SK-N-SH treated with all-trans-retinoic acid at 6 μM for 48 hours (cell line): ENCODE results near the gene HSBP1L1.
"Not testable (repeated sequence)": the region's sequence is repeated elsewhere in the genome, so short reads cannot be mapped to it uniquely, and the experiment has no call there.

ENCODE experiments used
- ATAC-seq: fragments of 200-7000 bp; cut with Tn5 transposase; 3 replicates; pipeline ENCODE4 v1.9.1; 2020; ENCODE audit warnings: mild to moderate bottlenecking, moderate library complexity
- BACH2 ChIP-seq: fragments of 250-450 bp; sonication (Bioruptor Pico); IDR thresholded peaks from 2 replicates; pipeline ENCODE4 v1.9.0; 2021; ENCODE audit warnings: mild to moderate bottlenecking, borderline replicate concordance
- CSRNP3 ChIP-seq: fragments of 250-450 bp; sonication (Bioruptor Pico); IDR thresholded peaks from 2 replicates; pipeline ENCODE4 v1.5.1; 2021; ENCODE audit warnings: mild to moderate bottlenecking, moderate library complexity
- ESRRG ChIP-seq: fragments of 250-450 bp; sonication (Bioruptor Pico); IDR thresholded peaks from 2 replicates; pipeline ENCODE4 v1.6.1; 2021; ENCODE audit warnings: mild to moderate bottlenecking
- GLIS3 ChIP-seq: fragments of 250-450 bp; sonication (Bioruptor Pico); IDR thresholded peaks from 2 replicates; pipeline ENCODE4 v1.5.0; 2020; ENCODE audit warnings: mild to moderate bottlenecking, moderate library complexity
- OSR1 ChIP-seq: fragments of 250-450 bp; sonication (Bioruptor Pico); IDR thresholded peaks from 2 replicates; pipeline ENCODE4 v1.8.0; 2022; ENCODE audit warnings: moderate library complexity, mild to moderate bottlenecking, inconsistent platforms
- POU6F1 ChIP-seq: fragments of 250-450 bp; sonication (Bioruptor Pico); IDR thresholded peaks from 2 replicates; pipeline ENCODE4 v1.8.0; 2021; ENCODE audit warnings: low read depth, mild to moderate bottlenecking, moderate library complexity, borderline replicate concordance
- PPARA ChIP-seq: fragments of 250-450 bp; sonication (Bioruptor Pico); IDR thresholded peaks from 2 replicates; pipeline ENCODE4 v1.5.0; 2020; ENCODE audit warnings: mild to moderate bottlenecking, borderline replicate concordance
- RARB ChIP-seq: fragments of 250-450 bp; sonication (Bioruptor Pico); IDR thresholded peaks from 2 replicates; pipeline ENCODE4 v1.8.0; 2021; ENCODE audit warnings: mild to moderate bottlenecking, moderate library complexity
- SNAI2 ChIP-seq: fragments of 250-450 bp; sonication (Bioruptor Pico); IDR thresholded peaks from 2 replicates; pipeline ENCODE4 v1.5.0; 2020; ENCODE audit warnings: mild to moderate bottlenecking, moderate library complexity
- TCF4 ChIP-seq: fragments of 250-450 bp; sonication (Bioruptor Pico); IDR thresholded peaks from 2 replicates; pipeline ENCODE4 v1.8.0; 2021; ENCODE audit warnings: mild to moderate bottlenecking, moderate library complexity, borderline replicate concordance
- TOX ChIP-seq: fragments of 250-450 bp; sonication (Bioruptor Pico); IDR thresholded peaks from 2 replicates; pipeline ENCODE4 v1.8.0; 2021; ENCODE audit warnings: mild to moderate bottlenecking, moderate library complexity, borderline replicate concordance
- ZC3H10 ChIP-seq: fragments of 250-450 bp; sonication (Bioruptor Pico); IDR thresholded peaks from 2 replicates; pipeline ENCODE4 v1.5.1; 2021; ENCODE audit warnings: mild to moderate bottlenecking, moderate library complexity
- ZFP3 ChIP-seq: fragments of 250-450 bp; sonication (Bioruptor Pico); IDR thresholded peaks from 2 replicates; pipeline ENCODE4 v1.5.0; 2020; ENCODE audit warnings: mild to moderate bottlenecking, moderate library complexity
- ZFP30 ChIP-seq: fragments of 450-650 bp; formaldehyde crosslinking; IDR thresholded peaks from 2 replicates; pipeline ENCODE4 v1.5.0; 2022; ENCODE audit warnings: mild to moderate bottlenecking, moderate library complexity
- ZNF565 ChIP-seq: fragments of 450-650 bp; formaldehyde crosslinking; conservative IDR thresholded peaks from 2 replicates; pipeline ENCODE4 v1.5.0; 2020; ENCODE audit warnings: low read depth, mild to moderate bottlenecking, moderate library complexity
- ZNF70 ChIP-seq: fragments of 450-650 bp; formaldehyde crosslinking; IDR thresholded peaks from 2 replicates; pipeline ENCODE4 v1.5.0; 2020; ENCODE audit warnings: mild to moderate bottlenecking, moderate library complexity
- ZNF8 ChIP-seq: fragments of 450-650 bp; formaldehyde crosslinking; IDR thresholded peaks from 2 replicates; pipeline ENCODE4 v1.5.0; 2020; ENCODE audit warnings: mild to moderate bottlenecking, moderate library complexity
- TF ChIP-seq, protein P1 (sequence below): fragments of 250-450 bp; sonication (Bioruptor Pico); IDR thresholded peaks from 2 replicates; pipeline ENCODE4 v1.5.0; 2020; ENCODE audit warnings: mild to moderate bottlenecking, moderate library complexity
- TF ChIP-seq, protein P2 (sequence below): fragments of 250-450 bp; sonication (Bioruptor Pico); IDR thresholded peaks from 2 replicates; pipeline ENCODE4 v1.8.0; 2020; ENCODE audit warnings: mild to moderate bottlenecking, moderate library complexity, borderline replicate concordance
- TF ChIP-seq, protein P3 (sequence below): fragments of 250-450 bp; sonication (Bioruptor Pico); IDR thresholded peaks from 2 replicates; pipeline ENCODE4 v1.5.1; 2020; ENCODE audit warnings: low read depth, mild to moderate bottlenecking, moderate library complexity

The HSBP1L1 gene

DNA sequence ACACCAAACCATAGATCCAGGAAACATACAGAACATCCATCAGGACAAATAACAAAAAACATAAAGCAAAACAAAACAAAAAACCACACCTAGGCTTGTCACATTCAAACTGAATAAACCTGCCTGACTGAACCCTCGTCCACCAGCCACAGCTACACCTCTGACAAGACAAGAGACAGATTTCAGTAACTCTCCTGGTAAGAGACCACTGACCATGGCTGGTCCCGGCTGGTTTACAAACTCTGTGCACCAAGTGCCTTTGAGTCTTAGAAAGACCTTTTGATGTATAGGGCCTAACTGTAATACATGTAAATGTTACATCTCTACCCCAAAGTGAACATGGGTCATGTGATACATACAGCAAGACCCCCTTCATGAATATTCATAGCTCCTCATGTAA lies 8.2 kb upstream of the HSBP1L1 start (continued):
- TF ChIP-seq ZFP3 (CRISPR knock-in tag) (no peak), PPARA (no peak), POU6F1 (CRISPR knock-in tag) (no peak), ZNF70 (CRISPR knock-in tag) (no peak), BACH2 (CRISPR knock-in tag) (no peak)
- TF ChIP-seq, all 23 proteins: peak for 0

DNA sequence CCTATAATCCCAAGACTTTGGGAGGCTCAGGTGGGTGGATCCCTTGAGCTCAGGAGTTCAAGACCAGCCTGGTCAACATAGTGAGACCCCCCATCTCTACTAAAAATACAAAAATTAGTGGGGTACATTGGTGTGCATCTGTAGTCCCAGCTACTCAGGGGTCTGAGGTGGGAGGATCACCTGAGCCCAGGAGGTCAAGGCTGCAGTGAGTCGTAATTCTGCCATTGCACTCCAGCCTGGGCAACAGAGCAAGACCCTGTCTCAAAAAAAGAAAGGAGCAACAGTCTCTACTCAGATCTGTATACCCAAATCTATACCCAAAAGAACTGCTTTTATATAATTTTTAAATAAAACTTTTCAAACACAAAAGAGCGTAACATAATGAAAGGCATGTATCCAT lies 5.5 kb upstream of the HSBP1L1 start:
- TF ChIP-seq ESRRG (no peak), ZC3H10 (CRISPR knock-in tag) (no peak), BACH2 (CRISPR knock-in tag) (no peak), SNAI2 (CRISPR knock-in tag) (no peak), ZFP30 (CRISPR knock-in tag) (no peak), RARB (CRISPR knock-in tag) (no peak), CSRNP3 (CRISPR knock-in tag) (no peak), OSR1 (CRISPR knock-in tag) (no peak), GLIS3 (CRISPR knock-in tag) (no peak), TCF4 (no peak), ZNF8 (no peak), ZFP3 (CRISPR knock-in tag) (no peak)
- TF ChIP-seq, protein P1, sequence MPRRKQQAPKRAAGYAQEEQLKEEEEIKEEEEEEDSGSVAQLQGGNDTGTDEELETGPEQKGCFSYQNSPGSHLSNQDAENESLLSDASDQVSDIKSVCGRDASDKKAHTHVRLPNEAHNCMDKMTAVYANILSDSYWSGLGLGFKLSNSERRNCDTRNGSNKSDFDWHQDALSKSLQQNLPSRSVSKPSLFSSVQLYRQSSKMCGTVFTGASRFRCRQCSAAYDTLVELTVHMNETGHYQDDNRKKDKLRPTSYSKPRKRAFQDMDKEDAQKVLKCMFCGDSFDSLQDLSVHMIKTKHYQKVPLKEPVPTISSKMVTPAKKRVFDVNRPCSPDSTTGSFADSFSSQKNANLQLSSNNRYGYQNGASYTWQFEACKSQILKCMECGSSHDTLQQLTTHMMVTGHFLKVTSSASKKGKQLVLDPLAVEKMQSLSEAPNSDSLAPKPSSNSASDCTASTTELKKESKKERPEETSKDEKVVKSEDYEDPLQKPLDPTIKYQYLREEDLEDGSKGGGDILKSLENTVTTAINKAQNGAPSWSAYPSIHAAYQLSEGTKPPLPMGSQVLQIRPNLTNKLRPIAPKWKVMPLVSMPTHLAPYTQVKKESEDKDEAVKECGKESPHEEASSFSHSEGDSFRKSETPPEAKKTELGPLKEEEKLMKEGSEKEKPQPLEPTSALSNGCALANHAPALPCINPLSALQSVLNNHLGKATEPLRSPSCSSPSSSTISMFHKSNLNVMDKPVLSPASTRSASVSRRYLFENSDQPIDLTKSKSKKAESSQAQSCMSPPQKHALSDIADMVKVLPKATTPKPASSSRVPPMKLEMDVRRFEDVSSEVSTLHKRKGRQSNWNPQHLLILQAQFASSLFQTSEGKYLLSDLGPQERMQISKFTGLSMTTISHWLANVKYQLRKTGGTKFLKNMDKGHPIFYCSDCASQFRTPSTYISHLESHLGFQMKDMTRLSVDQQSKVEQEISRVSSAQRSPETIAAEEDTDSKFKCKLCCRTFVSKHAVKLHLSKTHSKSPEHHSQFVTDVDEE (CRISPR knock-in tag): no peak
- TF ChIP-seq, protein P2, sequence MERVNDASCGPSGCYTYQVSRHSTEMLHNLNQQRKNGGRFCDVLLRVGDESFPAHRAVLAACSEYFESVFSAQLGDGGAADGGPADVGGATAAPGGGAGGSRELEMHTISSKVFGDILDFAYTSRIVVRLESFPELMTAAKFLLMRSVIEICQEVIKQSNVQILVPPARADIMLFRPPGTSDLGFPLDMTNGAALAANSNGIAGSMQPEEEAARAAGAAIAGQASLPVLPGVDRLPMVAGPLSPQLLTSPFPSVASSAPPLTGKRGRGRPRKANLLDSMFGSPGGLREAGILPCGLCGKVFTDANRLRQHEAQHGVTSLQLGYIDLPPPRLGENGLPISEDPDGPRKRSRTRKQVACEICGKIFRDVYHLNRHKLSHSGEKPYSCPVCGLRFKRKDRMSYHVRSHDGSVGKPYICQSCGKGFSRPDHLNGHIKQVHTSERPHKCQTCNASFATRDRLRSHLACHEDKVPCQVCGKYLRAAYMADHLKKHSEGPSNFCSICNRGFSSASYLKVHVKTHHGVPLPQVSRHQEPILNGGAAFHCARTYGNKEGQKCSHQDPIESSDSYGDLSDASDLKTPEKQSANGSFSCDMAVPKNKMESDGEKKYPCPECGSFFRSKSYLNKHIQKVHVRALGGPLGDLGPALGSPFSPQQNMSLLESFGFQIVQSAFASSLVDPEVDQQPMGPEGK (CRISPR knock-in tag): no peak
- TF ChIP-seq, protein P3, sequence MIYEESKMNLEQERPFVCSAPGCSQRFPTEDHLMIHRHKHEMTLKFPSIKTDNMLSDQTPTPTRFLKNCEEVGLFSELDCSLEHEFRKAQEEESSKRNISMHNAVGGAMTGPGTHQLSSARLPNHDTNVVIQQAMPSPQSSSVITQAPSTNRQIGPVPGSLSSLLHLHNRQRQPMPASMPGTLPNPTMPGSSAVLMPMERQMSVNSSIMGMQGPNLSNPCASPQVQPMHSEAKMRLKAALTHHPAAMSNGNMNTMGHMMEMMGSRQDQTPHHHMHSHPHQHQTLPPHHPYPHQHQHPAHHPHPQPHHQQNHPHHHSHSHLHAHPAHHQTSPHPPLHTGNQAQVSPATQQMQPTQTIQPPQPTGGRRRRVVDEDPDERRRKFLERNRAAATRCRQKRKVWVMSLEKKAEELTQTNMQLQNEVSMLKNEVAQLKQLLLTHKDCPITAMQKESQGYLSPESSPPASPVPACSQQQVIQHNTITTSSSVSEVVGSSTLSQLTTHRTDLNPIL (CRISPR knock-in tag): no peak
- ATAC-seq: no peak

DNA sequence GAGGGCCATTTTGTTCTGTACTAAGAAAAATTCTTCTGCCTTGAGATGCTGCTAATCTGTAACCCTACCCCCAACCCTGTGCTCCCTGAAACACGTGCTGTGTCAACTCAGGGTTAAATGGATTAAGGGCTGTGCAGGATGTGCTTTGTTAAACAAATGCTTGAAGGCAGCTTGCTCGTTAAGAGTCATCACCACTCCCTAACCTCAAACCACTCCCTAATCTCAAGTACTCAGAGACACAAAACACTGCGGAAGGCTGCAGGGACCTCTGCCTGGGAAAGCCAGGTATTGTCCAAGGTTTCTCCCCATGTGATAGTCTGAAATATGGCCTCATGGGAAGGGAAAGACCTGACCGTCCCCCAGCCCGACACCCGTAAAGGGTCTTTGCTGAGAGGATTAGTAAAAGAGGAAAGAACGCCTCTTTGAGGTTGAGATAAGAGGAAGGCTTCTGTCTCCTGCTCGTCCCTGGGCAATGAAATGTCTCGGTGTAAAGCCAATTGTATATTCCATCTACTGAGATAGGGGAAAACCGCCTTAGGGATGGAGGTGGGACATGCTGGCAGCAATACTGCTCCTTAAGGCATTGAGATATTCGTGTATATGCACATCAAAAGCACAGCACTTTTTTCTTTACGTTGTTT lies 4.2 kb upstream of the HSBP1L1 start:
- not testable (repeated sequence) for ATAC-seq

- ATAC-seq: no peak
- TF ChIP-seq ZNF70 (CRISPR knock-in tag): no peak
- no peak for TF ChIP-seq TCF4
- TF ChIP-seq ZNF565: no peak
- TF ChIP-seq TOX (CRISPR knock-in tag): no peak
- TF ChIP-seq, protein P3 (CRISPR knock-in tag): no peak
- TF ChIP-seq POU6F1 (CRISPR knock-in tag): no peak
- TF ChIP-seq, protein P1 (CRISPR knock-in tag): no peak
Measured at GRCh38 chr18:79960921-79961526, 3.4 kb upstream of the HSBP1L1 start.
